GM18858 (cell line): ENCODE results near the gene ERC1.
"Not testable (repeated sequence)": the region's sequence is repeated elsewhere in the genome, so short reads cannot be mapped to it uniquely, and the experiment has no call there.

Experiments used
- ATAC-seq: cut with Tn5 transposase; IDR thresholded peaks from one replicate; pipeline ENCODE4 v1.9.1; 2021; ENCODE audit not compliant: unreplicated experiment

Gene ERC1

DNA sequence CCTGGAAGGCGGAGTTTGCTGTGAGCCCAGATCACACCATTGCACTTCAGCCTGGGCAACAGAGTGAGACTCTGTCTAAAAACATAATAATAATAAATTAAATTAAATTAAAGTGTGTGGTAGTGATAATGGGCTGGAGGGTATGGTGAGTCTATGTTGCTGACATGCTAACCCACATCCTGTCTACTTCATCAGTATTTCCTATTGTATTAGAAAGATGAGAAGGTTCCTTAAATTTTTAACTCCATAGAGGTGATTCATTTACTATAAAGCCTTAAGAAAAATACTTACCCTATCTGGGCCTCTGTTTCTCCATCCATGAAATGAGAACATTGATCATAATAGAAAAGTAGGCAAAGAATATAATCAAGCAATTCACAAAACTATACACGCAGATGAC lies 322.9 kb downstream of the ERC1 start:
- no peak for ATAC-seq

DNA sequence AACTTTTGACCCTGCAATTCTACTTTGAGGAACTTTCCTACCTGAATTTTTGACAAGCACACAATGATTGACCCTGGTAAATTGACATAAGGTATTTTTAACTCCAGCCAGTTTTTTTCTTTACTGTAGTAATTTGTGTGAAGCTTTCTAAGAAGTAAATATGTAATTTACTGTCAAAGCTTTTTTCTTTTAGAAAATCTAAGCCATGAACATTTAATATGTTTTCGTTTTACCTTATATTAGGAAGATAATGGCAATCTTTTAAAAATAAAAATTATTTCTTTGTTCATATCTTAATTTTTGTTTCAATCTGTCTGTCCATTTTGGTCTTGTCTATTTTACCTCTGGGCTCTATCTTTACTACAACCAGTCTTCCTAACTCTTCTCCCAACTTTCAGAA lies 323.5 kb downstream of the ERC1 start:
- no peak for ATAC-seq

DNA sequence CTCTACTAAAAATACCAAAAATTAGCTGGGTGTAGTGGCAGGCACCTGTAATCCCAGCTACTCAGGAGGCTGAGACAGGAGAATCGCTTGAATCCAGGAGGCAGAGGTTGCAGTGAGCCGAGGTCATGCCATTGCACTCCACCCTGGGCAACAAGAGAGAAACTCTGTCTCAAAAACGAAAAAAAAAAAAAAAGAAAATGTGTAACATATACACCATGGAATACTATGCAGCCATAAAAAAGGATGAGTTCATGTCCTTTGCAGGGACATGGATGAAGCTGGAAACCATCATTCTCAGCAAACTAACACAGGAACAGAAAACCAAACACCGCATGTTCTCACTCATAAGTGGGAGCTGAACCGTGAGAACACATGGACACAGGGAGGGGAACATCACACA lies 326.0 kb downstream of the ERC1 start:
- not testable (repeated sequence) for ATAC-seq

DNA sequence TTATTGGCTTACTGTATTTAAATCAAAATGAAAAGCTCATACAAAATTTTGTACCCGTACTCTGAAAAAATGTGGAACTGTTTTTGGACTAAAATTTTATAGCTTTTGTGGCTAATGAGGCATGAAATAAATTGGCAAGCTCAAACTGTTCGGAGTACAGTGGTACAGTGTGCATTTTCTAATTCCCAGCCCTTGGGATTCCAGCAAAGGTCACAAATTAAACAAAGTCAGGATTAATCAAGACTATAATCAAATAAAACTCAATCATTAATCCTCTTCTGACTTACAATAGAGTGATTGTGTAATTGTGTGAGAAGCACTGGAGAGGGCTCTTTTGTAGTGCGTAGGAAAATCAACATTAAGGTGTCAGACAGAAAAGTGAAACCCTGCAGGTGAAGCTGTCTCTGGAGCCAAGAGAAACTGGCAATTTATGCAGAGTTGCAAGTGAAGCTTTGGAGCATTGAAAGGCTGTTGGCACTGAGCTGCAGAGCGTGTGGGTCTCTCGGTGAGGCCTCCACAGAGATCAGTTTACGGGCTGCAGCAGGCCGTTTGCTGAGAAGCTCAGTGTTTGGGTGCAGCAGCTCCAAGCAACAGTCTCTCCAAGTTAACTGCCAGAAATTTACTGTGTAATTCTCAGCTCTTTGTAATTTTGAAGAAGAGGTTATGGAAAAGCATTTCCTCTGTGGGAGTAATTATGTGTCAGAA lies 327.5 kb downstream of the ERC1 start:
- no peak for ATAC-seq

DNA sequence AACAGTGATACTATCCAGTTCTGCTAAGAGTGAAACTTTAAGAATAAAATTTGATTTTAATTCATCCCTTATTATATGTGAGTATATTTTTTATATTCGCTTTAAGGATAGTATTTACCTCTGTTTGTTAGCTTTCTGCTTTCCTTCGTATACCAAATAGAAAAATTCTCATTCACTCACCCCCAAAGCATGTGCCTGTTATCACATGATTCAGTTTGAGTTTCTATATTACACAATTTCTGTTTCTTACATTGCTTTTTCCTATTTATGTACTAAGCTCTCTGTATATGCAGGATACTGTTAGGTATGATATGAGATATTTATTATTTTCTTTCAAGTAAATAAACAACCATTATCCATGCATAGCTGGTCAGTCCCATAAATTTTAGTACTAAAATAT lies 328.2 kb downstream of the ERC1 start:
- ATAC-seq = no peak

DNA sequence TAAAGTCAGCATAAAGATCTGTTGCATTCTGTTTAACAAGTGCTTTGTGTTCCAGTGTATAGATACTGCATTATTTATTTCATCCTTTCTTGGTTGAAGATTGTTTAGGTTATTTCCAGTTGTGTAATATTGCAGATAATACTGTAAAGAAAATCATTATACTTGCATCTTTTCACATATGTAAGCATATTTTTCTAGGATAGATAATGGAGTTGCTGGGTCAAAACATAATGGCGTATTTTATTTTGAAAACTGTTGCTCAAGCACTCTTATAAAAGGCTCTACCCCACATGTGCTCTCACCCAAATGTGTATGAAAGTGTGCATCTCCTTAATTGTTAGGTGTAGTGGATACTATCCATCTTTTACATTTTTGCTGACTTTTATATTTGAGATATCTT lies 329.0 kb downstream of the ERC1 start:
- ATAC-seq = no peak

DNA sequence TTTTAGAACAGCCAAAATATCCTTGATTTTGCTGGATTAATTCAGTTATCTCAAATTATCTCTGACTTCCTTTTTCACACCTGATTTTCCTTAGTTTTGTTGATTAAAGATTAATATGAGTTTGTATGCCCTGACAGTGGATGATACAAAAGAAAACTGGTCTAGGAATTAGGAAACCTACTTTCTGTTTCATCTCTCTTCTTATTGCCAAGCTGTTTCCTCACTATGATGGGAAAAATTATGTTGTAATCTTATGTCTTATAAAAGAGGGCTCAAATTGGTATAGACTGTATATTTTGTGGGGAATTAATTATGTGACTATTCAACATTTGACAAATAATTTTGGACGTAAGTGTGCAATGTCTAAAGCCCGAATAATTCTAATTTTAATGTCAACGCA lies 331.8 kb downstream of the ERC1 start:
- ATAC-seq = no peak

DNA sequence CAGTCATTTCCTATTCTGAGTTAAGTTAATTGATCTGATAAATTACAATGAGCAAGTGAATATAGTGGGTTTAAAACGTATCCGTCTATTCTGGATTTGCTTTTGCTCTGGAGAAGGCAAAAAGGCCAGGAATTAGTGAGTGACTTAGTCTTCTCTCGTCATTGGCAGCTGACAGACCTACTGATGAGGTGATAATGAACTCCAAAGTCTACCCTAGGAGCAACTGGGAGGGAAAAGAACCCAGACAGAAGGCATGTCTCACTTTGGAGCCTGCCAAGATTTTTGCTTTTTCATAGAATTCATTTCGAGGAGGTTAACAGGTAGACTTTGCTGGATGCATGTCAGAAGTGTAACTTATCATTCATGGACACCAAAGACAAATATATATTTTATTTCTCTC lies 333.1 kb downstream of the ERC1 start:
- ATAC-seq = no peak

DNA sequence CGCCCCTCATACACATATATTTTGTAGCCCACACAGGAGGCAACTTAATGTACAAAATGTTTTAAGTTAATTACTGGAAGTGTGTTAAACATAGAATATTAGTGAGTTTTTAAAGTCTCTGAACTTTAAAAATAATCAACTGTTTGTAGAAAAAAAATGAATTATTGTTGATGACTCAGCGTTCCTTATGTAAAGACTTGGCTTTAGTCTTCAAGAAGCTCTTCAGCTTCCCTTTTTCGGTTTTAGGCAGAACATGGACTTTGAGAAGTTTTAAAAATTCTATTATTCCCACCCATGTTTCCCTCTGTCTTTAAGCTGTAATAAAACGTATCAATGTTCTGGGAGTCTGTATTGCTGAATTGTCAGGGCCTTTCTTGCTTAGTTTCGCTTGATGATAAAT lies 333.9 kb downstream of the ERC1 start:
- no peak for ATAC-seq

DNA sequence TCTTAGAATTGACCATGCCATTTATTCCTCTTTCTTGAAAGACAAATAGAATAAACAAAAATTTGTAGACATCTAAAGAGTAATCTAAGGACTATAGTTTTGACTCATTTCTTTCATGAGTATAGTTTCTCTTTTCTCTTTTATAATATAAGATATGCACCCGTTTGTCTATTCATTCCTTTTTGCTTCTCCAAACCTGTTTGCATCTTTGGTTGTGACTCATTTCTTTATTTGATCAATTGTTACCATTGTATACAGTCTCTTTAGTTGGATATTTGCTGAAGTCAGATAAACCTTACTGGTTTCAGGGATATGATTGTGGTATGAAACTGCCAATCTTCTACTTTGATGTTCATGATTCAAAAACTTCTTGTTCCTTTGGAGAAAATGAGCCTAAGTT lies 334.6 kb downstream of the ERC1 start:
- ATAC-seq = no peak

DNA sequence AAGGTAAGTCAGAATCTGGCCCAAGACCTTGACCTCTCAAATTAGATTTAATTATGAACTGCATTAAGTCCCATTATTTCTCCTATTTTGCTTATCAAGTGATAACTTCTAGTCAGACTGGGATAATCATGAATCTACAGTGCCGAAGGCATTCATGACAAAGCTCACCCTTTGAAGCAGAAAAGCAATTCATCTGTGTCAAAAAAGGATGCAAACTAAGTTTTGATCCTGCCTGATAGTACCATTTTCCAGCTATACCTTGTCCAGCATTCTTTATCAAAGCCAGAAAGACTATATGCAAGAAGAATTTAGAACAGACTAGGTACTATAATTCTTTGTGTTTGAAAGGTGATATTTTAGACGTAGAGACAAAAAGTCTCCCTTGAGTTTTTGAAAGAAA lies 335.2 kb downstream of the ERC1 start:
- no peak for ATAC-seq

DNA sequence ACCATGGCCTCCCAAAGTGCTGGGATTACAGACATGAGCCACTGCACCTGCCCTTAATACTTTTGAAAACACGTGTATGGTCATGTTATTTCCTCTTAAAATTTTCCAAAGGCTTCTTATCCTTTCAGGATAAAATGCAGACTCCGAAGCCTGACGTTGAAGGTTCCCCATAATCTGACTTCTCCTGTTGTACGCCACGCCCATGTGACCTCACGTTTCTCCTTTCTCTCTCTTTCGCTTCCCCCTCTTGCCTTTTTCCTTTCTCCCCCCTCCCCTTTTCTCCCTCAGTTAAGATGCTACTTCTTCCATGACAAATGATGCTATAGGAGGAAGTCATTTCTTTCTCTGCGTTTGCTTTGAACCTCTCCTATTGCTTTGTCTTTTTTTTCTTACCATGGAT lies 337.4 kb downstream of the ERC1 start:
- no peak for ATAC-seq

DNA sequence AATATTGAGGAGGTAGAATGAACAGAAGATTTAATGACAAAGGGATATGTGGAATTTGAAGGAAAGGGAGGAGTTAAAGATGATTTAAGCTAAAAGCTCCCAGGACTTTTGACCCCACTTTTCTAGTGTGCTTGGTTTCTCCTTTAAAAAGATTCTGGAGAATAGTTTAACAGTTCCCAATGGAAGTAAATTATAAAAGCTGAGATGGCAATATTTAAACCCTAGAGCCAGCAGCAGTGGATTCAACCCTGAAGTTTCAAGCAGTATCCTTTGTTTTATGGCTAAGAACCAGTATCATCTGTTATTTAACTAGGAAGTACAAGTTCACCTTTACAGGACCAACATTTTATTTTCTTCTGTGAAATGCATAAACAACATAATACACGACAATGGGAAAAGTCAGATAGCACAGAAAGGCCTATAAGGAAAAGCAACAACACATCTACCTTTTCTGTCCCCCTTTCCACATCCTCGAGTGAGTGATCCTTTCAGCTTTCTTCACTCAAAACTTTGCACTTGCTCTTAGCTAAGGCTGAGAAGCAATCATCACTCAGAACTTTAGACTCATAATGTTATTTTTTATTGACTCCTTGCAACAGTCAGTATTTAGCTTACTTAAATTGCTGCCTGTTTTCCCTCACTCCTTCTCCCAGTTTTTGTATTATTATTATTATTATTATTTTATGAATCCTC lies 338.9 kb downstream of the ERC1 start:
- no peak for ATAC-seq

DNA sequence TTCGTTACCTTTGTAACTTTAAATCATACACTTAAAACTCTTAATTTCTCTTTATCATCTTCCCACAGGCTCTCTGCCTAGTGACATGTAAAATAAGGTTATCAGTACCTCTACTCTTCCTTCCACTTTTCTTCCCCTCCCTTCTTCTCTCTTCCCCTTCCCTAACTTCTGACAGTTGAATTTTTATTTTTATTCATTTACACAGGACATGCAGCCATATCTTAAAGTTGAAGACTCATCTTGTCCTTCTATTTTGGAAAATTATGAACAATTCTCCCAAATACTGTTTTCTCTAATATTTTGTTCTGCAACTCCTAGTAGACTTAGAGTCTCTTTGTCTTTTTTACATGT lies 339.4 kb downstream of the ERC1 start:
- ATAC-seq = no peak

DNA sequence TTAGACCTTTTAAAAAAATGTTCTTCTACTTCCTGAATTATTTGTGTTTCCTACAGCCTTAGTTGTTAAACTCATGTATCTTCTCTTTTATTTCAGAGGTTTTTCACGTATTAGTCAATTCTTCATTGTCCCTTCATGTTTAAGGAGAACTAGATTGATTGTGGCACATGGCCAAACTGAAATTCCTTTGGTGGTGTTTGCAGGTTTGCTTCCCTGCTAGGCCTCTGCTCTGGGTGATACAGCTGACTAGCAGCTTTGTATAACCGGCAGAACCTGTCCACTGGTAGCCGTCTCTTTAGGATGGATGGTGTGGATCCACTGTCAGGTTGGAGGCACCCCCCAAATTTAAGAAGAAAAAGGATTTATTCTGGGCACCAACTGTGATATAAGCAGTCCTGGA lies 341.3 kb downstream of the ERC1 start:
- ATAC-seq = no peak

DNA sequence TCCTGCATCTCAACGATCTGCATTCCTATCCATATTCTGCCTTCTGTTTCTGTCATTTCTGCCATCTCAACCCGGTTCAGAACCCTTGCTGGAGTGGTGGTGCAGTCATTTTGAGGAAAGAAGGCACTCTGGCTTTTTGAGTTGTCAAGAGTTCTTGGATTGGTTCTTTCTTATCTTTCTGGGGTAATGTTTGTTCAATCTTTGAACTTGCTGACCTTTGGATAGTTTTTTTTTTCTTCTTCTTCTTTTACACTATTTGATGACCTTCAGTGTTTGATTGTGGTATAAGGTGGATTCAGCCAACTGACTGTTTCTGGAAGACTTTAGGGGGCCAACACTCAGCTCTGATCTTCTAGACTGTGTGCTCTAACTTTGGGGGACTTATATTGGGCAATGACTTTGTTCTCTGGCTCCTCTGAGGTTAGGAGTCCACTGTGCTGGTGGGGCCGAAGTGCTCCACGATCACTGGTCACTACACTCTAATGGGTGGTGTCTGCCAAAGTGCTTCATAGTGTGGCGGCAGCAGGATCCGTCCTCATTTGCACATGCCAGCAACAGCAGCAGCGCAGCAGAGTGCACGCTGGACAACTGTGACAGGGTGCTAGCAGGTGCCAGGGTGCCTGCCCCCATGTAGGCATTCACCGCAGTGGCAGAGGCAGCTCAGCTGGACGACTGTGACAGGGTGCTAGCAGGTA lies 347.6 kb downstream of the ERC1 start:
- no peak for ATAC-seq

DNA sequence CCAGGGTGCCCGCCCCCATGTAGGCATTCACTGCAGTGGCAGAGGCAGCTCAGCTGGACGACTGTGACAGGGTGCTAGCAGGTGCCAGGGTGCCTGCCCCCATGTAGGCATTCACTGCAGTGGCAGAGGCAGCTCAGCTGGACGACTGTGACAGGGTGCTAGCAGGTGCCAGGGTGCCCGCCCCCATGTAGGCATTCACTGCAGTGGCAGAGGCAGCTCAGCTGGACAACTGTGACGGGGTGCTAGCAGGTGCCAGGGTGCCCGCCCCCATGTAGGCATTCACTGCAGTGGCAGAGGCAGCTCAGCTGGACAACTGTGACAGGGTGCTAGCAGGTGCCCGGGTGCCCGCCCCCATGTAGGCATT lies 348.1 kb downstream of the ERC1 start:
- not testable (repeated sequence) for ATAC-seq

DNA sequence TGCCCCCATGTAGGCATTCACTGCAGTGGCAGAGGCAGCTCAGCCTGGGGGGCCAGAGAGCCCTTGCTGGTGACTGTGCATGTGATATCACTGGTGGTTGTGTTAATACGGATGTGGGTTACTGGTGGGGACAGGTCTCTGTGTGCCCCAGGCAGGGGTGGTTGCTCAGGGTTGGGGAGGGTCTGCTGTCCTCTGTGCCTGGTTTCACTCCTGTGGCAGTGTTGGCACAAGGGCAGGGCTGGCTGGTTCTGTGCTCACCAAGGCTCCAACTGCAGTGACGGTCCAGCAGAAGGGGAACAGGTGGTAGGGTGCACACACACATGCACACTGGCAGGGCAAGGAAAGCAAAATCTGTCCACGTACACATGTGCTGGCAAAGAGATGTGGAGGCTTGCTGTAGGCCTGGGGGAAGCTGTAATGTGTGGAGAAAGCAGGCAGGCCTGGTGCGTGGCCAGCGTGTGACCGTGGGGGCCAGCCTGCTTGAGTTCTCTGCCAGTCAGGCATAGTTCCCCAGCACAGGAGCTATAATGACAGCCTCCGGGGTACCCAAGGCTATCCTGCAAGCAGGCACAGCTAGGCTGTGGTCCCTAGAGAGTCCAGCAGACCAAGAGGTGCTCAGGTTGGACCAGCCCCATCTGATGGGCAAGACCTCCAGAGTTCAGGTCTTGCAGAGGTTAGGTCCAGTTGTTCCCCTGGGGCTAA lies 348.7 kb downstream of the ERC1 start:
- ATAC-seq = no peak

DNA sequence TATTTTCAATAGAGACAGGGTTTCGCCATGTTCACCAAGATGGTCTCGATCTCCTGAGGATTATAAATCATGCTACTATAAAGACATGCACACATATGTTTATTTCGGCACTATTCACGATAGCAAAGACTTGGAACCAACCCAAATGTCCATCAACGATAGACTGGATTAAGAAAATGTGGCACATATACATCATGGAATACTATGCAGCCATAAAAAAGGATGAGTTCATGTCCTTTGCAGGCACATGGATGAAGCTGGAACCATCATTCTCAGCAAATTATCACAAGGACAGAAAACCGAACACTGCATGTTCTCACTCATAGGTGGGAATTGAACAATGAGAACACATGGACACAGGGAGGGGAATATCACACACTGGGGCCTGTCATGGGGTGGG lies 350.2 kb downstream of the ERC1 start:
- not testable (repeated sequence) for ATAC-seq

DNA sequence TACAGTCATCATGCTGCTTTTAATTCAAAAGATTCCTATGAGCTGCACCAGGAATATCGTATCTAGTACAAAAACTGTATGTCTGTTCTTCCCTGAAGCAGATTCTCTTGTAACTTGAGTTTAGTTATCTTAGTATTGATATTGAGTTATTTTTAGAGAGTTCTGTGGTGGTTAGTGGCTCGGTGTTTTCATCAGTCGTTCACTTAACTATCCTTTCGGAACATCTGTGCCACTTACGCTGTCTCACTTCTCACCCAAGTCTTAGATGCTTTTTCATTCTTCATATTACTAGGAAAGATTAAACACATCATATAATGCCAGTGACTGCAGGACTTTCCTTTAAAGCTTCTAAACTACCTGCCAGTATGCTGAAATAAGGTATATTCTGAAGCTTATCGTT lies 352.4 kb downstream of the ERC1 start:
- no peak for ATAC-seq

DNA sequence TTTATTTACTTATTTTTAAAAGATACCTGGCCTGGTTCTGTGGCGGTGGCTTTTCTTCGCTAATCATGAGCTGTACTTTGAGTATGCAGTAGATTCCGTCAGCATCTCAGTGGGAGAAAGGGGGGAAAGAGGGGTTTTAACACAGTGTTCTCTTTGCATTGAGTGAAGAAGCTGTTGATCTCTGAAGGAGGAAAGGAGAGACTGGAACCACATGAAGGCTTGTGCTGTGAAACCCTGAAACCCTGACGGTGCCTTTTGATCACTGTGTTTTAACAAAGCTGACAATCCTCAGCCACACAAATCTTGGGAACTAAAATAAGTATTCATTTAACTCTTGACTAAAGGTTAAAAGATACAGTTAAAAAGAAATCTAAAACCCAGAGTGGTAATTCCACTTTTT lies 353.2 kb downstream of the ERC1 start:
- no peak for ATAC-seq

DNA sequence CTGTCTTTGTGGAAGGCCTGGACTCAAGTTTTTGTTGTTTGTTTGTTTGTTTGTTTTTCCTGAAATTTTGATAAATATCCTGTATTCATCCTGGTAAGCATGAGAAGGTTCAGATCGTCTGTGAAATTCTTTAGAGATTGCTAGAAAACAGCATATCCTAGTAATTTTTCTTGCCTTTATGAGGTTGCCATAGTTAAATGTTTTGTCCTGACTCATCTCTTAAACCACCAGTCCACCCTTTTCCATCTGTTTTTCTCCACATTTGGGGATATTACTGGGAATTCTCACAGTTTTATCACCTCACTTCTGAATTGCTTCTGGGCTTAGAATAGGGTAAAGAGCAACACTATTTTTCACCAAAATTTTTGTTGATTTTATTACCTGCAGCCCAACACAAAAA lies 355.1 kb downstream of the ERC1 start:
- no peak for ATAC-seq
